ELR (cell line): ENCODE data around the gene TATDN3.
"Not testable (repeated sequence)": the region's sequence is repeated elsewhere in the genome, so short reads cannot be mapped to it uniquely, and the experiment has no call there.

Source experiments
- DNase-seq: peaks from one replicate; pipeline ENCODE4 v3.0.0-alpha.2; 2015; ENCODE audit warnings: low read depth

The TATDN3 gene, protein sequence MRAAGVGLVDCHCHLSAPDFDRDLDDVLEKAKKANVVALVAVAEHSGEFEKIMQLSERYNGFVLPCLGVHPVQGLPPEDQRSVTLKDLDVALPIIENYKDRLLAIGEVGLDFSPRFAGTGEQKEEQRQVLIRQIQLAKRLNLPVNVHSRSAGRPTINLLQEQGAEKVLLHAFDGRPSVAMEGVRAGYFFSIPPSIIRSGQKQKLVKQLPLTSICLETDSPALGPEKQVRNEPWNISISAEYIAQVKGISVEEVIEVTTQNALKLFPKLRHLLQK

DNA sequence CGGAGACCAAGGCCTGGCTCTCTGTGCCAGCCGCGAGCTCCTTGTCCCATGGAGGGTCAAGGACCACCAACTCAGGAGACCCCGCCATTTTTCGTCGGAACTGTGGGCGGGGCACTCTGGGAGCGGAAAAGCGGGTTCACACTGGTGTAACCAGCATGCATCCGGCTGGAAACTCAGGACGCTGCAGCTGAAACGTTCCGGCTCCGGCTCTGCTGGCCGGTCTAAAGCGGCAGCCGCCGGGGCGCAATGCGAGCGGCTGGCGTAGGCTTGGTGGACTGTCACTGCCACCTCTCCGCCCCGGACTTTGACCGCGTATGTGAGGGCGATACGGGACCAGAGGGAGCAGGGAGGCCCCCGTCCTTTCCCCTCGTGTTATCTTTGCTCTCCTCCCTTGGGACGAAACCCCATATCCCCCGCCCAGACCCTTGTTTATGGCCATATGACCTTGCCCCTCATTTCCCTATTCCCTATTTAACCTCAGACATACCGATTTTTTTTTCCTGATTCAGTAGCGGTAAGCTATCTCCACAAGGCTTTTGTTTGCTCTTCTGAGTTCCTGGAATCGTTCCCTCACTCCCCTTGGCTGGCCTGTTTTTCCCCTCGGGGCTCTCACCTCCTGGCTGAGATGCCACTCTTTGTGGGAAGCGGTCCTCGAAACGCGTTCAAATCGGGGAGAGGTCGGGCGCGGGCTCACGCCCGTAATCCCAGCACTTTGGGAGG is at the start of gene TATDN3, which contains the start of gene NSL1:
Gene TATDN3 (plus strand): TSS at position 219 of the 720 bp plus-strand sequence. CDS start 28 bp downstream, at position 247.
Gene NSL1 (minus strand): TSS at position 102 of the 720 bp plus-strand sequence. CDS start 14 bp downstream, at position 88.
- DNase-seq = peak; percentile 91

DNA sequence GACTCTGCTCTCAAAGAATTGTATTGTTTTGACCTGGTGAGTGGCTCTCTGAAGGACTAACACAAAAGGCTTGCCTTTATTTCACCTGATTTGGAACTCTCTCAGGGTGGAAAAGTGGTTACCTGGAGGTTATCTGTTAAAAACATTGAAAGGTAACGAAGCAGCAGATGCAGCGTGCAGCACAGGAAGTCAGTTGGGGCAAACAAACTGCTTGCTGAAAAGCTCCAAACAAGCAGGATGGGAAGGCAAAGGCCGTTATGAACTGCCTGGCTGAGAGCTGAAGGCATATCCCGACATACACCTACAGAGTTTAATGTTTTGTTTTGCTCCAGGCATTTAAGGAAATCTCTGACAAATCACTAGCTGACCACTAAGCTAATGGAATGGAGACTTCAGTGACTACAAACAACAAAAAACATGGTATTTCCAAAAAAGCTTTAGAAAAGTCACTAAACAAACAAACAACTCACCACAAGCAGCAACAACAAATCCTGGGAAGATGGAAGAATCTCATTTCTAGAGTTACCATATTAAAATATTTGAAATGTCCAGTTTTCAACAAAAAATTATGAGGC is 47.7 kb upstream of the TATDN3 start:
- peak; percentile 9 for DNase-seq

DNA sequence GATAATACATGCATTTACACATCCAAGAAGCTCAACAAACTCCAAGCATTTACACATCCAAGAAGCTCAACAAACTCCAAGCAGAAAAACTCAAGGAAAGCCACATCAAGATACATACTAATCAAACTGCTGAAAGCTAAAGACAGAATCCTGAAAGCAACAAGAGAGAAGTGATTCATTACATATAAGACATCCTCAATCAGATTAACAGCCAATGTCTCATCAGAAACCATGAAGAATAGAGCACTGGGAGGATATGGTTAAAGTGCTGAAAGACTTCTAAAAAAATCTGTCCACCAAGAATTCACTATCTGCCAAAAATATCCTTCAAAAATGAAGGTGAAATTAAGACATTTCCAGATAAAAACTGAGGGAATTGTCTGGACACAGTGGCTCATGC is 46.4 kb upstream of the TATDN3 start:
- no peak for DNase-seq

DNA sequence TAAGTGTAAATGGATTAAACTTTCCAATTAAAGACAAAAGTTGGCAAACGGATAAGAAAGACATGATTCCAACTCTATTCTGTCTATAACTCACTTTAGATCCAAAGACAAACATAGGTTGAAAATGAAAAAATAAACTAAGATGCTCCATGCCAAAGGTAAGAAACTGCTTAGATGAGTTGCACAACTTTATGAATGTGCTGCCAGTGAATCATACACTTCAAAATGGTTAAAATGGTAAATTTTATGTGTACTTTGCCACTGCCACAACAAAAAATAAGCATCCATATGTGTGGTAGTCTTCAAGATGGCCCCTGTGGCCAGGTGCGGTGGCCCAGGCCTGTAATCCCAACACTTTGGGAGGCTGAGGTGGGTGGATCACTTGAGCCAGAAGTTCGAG is 45.1 kb upstream of the TATDN3 start:
- no peak for DNase-seq

DNA sequence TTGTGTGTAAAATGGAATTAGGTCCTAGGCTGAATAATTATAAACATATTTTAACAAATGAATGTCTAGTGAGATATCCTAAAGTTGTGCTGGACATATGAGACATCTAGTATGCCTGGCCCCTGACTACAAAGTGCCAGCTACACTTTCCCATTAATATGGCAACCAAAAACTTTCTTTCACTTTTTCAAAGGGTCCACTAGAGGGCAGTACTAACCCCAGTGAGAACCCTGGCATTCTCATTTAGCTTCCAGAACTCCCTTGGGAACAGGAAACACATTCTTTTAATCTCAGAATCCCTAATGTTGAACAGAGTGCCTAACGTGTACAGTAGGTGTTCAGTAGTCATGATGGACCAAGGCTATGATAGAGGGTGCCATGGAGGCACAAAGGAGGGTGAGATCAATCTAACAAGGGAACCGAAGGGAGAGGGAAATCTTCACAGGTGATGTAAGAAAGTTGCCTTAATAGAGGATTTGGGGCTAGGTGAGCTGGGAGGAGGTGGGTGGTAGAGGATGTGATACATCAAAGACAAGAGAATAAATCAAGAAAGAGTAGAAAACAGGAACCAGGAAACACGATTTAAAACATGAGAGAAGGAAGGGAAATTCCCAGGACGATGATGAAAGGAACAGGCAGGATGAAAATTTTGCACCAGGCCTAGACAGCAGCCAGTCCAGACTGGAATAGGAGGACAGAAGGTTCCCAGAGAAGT is 41.7 kb upstream of the TATDN3 start:
- DNase-seq = peak; percentile 81

DNA sequence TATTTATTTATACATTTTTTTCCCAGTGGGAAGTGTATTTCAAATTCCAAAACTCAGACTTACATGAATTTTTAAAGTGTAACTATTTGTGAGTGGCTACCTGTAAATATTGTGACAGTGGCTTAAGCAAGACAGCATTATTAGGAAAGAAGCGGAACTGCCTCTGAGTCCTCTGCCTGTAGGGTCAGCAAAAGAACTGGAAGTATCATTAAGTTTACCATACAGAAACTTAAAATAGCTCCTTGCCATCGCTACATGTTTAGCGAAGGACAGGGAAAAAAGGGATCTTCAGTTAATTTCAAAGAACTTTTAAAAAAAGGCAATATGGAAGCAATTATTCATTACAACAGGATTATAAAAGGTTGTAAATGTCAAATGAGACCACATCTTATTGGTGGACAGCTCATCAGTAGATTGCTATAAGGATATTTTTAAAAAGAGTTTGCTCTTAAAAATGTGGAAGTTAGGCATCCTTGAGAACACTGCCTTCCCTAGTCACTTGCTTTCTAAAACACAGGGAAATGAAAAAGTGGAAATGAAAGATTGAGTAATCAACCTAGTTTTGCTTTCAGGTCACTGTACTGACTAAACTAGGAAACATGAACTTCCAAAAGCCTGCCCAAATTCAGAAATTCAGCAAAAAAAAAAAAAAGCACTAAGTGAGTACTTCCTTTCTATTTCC is 39.3 kb upstream of the TATDN3 start:
- DNase-seq = peak; percentile 30

DNA sequence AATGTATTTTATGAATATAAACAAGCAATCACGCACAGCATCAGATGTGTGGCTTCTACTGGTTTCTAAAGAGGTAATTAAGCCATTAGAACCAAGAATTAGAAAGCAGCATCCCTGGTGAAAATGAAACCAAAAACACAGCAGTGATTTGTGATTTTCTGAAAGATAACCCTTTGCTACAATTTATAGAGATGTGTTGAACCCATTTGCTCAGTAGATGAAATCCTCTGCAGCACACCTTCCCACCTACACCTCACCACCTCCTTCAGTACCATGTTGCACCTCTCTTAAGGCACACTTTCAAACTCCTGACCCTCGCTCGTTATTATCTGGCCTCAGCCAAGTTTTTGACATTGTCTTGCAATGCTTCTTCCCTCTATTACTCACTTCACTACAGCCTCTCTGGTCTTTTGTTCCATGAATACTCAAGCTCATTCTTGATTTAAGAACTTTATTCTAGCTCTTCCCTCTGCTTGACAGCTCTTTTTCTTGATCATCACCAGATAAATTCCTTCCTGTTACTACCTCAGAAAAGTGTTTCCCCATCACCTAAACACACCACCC is 38.7 kb upstream of the TATDN3 start:
- peak; percentile 25 for DNase-seq

DNA sequence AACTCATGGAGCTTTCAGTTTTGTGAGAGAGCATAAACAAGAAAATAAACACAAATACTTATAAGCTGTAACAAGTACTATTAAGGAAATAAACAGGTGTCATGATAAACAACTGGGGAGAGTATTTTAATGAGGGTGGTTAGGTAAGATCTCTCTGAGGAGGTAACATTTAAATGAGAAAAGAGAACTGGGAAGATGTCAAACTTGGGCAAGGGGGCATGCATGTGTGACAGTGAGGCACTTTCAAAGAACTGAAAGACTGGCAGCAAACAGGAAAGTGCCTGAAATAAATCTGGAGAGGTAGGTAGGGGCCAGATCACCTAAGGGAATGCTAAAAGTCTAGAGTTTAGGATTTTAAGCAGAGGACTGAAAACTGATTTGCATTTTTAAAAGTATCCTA is 37.9 kb upstream of the TATDN3 start:
- DNase-seq = no peak

DNA sequence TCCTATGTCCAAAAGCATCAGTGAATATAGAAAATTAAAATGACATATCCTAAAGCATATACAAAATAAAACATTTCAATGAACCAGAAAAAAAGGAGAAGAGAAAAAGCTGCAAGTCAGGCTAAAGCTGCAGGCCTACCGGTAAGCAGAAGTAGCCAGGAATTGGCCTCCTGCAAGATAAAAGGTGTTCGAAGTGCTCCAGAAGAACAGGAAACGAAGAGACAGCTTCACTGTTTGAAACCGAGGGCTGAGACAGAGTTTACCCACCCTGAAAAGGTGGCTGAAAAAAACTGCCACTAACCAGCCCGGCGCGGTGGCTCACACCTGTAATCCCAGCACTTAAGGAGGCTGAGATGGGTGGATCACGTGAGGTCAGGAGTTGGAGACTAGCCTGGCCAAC is 37.5 kb upstream of the TATDN3 start:
- DNase-seq = no peak

DNA sequence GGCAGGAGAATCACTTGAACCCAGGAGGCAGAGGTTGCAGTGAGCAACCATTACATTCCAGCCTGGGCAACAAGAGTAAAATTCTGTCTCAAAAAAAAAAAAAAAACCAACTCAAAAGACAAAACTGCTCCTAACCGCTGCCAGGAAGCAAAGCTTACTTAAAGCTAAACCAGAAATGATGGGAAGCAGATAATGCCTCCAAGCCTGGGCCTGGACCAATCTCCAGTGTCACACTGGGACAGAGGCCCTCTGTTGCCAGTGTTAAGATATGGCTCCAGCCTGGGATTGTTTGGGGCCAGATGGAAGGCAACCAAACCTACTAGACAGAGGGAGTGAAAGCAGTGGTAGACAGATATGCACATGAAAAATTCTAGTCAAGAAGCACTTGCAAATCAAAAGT is 37.0 kb upstream of the TATDN3 start:
- no peak for DNase-seq

DNA sequence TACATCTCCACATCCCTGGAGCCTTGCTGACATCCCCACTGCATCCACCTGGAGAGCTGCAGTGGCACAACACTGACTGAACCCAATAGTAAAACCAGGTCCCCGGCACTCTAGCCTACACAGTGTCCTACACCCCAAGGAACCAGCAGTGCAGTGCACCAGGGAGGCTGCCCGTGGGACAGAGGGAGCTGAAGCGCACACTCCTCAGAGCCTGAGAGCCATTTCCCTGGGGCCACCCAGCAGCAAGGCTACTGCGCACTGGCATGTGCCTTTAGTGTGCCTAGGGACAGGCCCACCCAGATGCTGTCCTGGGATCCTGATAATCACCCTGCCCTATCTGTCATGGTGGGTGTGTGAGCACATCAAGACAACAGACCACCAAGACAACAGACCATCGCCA is 32.0 kb upstream of the TATDN3 start:
- DNase-seq = no peak

DNA sequence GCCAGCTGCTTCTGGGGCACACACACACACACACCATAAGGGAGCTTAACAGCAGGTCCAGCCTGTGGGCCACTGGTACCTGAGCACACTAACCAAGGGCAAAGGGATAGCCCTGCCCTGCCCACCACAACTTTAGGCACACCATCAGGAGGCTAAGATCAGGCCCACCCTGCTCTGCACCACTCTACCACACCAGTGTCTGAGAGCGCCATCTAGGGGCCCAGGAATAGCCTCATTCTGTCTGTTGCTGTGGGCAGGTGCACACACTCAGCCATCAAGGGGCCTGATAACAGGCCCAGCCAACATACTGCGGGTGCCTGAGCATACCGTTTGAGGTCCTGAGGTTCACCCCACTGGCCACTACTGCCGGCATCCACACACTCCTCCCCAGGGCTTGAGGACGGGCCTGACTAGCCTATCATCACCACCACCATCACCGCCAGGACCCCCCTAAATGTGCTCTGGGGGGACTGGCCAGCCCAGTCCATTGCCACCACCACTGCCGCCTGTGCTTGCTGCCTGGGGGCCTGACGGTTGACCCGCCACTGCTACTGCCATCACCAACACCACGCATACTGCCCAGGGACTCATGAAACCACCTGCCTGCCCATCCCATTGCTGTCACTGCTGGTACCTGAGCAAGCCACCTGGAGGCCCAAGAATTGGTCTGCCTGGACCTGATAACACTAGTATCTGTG is 31.4 kb upstream of the TATDN3 start:
- peak; percentile 39 for DNase-seq

DNA sequence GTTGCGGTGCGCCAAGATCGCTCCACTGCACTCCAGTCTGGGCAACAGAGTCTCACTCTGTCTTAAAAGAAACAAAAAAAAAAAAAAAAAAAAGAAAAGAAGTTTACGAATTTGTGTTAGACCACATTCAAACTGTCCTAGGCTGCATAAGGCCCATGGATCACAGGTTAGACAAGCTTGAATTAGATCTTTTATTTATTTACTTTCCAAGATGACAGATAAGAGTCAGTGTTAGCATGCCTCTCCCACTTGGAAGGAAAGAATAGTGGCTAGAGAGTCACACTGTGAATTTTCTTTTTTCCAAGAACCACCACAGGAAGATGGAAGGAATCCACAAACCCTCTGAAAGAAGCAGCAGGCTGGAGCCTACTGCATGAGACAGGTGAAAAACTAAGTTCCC is 29.5 kb upstream of the TATDN3 start:
- no peak for DNase-seq

DNA sequence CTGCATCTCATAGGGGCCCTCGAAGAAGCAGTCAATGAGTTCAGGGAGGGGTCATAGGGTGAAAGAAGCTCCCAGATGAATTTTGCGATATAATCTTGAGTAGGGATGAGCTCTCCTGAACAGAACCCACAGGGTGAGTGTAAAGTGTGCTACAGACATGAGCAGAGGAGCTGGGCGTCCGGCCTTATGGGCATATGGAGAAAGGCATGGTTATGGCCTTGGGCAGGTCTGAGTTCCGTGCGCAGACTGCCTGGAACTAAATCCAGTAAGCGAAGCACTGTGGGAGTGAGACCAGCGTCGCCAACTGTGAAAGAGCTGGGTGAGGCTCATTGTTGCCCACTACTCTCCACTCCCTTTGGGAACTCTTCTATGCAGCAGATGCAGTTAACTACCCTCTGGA is 28.9 kb upstream of the TATDN3 start:
- DNase-seq = no peak

DNA sequence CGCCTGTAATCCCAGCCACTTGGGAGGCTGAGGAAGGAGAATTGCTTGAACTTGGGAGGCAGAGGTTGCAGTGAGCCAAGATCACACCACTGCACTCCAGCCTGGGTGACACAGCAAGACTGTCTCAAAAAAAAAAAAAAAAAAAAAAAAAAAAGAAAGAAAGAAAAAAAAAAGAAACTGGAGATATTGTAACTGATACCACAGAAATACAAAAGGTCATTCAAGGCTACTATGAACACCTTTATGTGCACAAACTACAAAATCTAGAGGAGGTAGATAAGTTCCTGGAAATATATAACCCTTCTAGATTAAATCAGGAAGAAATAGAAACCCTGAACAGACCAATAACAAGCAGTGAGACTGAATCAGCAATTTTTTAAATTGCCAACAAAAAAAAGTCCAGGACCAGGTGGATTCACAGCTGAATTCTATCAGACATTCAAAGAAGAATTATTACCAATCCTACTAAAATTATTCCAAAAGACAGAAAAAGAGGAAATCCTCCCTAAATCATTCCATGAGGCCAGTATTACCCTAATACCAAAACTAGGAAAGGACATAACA is 26.9 kb upstream of the TATDN3 start:
- DNase-seq = not testable (repeated sequence)

DNA sequence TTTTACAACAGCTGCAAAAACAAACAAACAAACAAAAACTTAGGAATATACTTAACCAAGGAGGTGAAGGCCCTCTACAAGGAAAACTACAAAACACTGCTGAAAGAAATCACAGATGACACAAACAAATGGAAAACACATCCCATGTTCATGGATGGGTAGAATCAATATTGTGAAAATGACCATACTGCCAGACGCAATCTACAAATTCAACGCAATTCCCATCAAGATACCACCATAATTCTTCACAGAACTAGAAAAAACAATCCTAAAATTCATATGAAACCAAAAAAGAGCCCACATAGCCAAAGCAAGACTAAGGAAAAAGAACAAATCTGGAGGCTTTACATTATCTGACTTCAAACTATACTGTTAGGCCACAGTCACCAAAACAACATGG is 24.9 kb upstream of the TATDN3 start:
- not testable (repeated sequence) for DNase-seq

DNA sequence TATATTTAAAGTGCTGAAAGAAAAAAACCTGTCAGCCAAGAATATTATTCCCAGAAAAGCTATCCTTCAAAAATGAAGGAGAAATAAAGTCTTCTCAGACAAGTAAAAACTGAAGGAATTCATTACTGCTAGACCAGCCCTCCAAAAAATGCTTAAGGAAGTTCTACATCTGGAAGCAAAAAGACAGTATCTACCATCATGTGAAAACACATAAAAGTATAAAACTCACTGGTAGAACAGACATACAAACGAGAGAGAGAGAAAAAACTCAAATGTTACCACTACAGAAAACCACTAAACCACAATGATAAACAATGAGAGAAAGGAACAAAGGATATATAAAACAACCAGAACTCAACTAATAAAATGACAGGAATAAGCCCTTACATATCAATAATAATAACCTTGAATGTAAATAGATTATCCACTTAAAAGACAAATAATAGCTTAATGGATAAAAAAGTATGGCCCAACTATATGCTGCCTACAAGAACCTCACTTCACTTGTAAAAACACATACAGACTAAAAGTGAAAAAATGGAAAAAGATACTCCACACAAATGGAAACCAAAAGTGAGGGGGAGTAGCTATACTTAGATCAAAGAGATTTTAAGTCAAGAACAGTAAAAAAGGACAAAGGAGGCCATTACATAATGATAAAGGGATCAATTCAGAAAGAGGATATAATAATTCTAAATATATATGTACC is 22.1 kb upstream of the TATDN3 start:
- peak; percentile 17 for DNase-seq

DNA sequence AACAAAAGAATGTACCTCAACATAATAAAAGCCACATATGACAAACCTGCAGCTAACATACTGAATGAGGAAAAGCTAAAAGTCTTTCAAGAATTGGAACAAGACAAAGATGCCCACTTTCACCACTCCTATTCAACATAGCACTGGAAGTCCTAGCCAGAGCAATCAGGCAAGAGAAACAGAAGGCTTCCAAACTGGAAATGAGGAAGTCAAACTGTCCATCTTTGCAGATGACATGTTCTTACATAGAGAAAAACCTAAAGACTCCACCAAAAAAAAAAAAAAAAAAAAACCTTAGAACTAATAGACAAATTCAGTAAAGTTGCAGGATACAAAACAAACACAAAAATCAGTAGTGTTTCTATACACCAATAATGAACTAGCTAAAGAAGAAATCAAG is 20.4 kb upstream of the TATDN3 start:
- no peak for DNase-seq

DNA sequence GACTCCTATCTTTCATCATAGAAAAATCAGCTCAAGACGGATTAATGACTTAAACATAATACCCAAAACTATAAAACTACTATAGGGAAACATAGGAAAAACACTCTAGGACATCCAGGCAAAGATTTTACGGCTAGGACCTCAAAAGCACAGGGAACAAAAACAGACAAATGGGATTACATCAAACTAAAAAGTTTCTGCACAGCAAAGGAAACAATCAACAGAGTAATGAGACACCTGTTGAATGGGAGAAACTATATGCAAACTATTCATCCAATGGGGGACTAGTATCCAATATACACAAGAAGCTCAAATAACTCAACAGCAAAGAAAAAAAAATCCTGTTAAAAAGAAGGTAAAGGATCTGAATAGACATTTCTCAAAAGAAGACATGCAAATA is 18.7 kb upstream of the TATDN3 start:
- no peak for DNase-seq

DNA sequence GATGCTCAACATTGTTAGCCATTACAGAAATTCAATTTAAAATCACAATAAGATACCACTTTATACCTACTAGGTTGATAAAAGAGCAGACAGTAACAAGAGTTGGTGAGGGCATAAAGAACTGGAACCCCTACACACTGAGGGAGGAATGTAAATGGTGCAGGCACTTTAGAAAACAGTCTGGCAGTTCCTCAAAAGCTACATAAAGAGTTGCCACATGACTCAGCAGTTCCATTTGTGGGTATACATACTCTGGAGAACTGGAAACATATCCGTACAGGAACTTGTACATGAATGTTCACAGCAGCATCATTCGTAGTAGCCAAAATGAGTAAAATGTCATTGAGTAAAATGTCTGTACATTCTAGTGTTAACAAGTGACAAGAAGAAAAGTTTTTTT is 17.1 kb upstream of the TATDN3 start:
- DNase-seq = peak; percentile 37
